Glutamatergic neuron (in vitro differentiated cells): ENCODE measurements around the gene RALGAPA2. TPM values are rescaled to one million over a fixed set of nuclear protein-coding genes. Genes with fewer than 3 reads are reported as not detected.
A peak's percentile ranks its signal among the peaks of the same experiment; 100 is the strongest.

Experiments
- DNase-seq: peaks from one replicate; pipeline ENCODE4 v3.0.0; 2022
- H3K27ac Mint-ChIP-seq: one replicate; pipeline ENCODE4 v1.8.0; 2020; ENCODE audit warnings: mild to moderate bottlenecking, mixed read lengths, inconsistent platforms; ENCODE audit not compliant: unreplicated experiment
- H3K27me3 Mint-ChIP-seq: one replicate; pipeline ENCODE4 v1.8.0; 2020; ENCODE audit warnings: mild to moderate bottlenecking, moderate library complexity, mixed read lengths, inconsistent platforms; ENCODE audit not compliant: unreplicated experiment
- H3K36me3 Mint-ChIP-seq: one replicate; pipeline ENCODE4 v1.8.0; 2020; ENCODE audit warnings: mild to moderate bottlenecking, mixed read lengths, inconsistent platforms; ENCODE audit not compliant: unreplicated experiment
- H3K4me1 Mint-ChIP-seq: one replicate; pipeline ENCODE4 v1.8.0; 2020; ENCODE audit warnings: mild to moderate bottlenecking, low read depth, mixed read lengths, inconsistent platforms; ENCODE audit not compliant: unreplicated experiment
- H3K4me3 Mint-ChIP-seq: one replicate; pipeline ENCODE4 v1.8.0; 2020; ENCODE audit warnings: mild to moderate bottlenecking, mixed read lengths, inconsistent platforms; ENCODE audit not compliant: unreplicated experiment
- H3K9me3 Mint-ChIP-seq: one replicate; pipeline ENCODE4 v1.8.0; 2020; ENCODE audit warnings: mild to moderate bottlenecking, moderate library complexity, mixed read lengths, inconsistent platforms; ENCODE audit not compliant: unreplicated experiment
- total RNA-seq: library from RNA; stranded (reverse); fragmentation: NEBNext Ultra II Directional; extraction: Animal tissue kit (Norgen Biotek cat#: 25700); gene quantifications from one replicate; pipeline ENCODE4 v1.2.1, GENCODE V29; 2021; ENCODE audit not compliant: unreplicated experiment
- TF ChIP-seq, protein P1 (sequence below): fragments of 200-600 bp; sonication (generic); IDR thresholded peaks from one replicate; pipeline ENCODE4 v1.5.0; 2021; ENCODE audit not compliant: partially characterized antibody, unreplicated experiment

The RALGAPA2 gene
- total RNA-seq, 1 donor from 2014 or later = 60.9 TPM

- Mint-ChIP-seq H3K27me3 (peaks cover 4% of the 10 kb centered on the region), H3K27ac (no peak overlapping the region)
Observed at GRCh38 chr20:20495729-20496503, 216.5 kb downstream of the RALGAPA2 start.

GRCh38 chr20:20493701-20494100 is 218.7 kb downstream of the RALGAPA2 start:
- peaks cover 65% of the 10 kb centered on the region for H3K4me1 Mint-ChIP-seq
- TF ChIP-seq, protein P1, sequence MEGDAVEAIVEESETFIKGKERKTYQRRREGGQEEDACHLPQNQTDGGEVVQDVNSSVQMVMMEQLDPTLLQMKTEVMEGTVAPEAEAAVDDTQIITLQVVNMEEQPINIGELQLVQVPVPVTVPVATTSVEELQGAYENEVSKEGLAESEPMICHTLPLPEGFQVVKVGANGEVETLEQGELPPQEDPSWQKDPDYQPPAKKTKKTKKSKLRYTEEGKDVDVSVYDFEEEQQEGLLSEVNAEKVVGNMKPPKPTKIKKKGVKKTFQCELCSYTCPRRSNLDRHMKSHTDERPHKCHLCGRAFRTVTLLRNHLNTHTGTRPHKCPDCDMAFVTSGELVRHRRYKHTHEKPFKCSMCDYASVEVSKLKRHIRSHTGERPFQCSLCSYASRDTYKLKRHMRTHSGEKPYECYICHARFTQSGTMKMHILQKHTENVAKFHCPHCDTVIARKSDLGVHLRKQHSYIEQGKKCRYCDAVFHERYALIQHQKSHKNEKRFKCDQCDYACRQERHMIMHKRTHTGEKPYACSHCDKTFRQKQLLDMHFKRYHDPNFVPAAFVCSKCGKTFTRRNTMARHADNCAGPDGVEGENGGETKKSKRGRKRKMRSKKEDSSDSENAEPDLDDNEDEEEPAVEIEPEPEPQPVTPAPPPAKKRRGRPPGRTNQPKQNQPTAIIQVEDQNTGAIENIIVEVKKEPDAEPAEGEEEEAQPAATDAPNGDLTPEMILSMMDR = no peak
- H3K36me3 Mint-ChIP-seq = no peaks in the 10 kb centered on the region
- H3K27ac Mint-ChIP-seq = no peak overlapping the region
- peaks cover 11% of the 10 kb centered on the region for H3K9me3 Mint-ChIP-seq
- no peak overlapping the region for H3K4me3 Mint-ChIP-seq
- H3K27me3 Mint-ChIP-seq = peaks cover 7% of the 10 kb centered on the region
- DNase-seq = no peak

More at GRCh38 chr20:20495729-20496503, 216.5 kb downstream of the RALGAPA2 start:
- Mint-ChIP-seq H3K4me1 (peaks cover 56% of the 10 kb centered on the region), H3K36me3 (no peaks in the 10 kb centered on the region), H3K9me3 (peaks cover 6% of the 10 kb centered on the region), H3K4me3 (no peak overlapping the region)
- no peak for DNase-seq
- TF ChIP-seq, protein P1 = no peak

GRCh38 chr20:20492521-20493332 is 219.7 kb downstream of the RALGAPA2 start:
- peaks cover 63% of the 10 kb centered on the region for H3K4me1 Mint-ChIP-seq
- peak overlapping the region; percentile 95 for H3K27ac Mint-ChIP-seq
- peaks cover 7% of the 10 kb centered on the region for H3K9me3 Mint-ChIP-seq
- peak overlapping the region; percentile 70 for H3K4me3 Mint-ChIP-seq
- peaks cover 4% of the 10 kb centered on the region for H3K27me3 Mint-ChIP-seq
- H3K36me3 Mint-ChIP-seq = no peaks in the 10 kb centered on the region
- TF ChIP-seq, protein P1 = no peak
- peak; percentile 50 for DNase-seq

DNA sequence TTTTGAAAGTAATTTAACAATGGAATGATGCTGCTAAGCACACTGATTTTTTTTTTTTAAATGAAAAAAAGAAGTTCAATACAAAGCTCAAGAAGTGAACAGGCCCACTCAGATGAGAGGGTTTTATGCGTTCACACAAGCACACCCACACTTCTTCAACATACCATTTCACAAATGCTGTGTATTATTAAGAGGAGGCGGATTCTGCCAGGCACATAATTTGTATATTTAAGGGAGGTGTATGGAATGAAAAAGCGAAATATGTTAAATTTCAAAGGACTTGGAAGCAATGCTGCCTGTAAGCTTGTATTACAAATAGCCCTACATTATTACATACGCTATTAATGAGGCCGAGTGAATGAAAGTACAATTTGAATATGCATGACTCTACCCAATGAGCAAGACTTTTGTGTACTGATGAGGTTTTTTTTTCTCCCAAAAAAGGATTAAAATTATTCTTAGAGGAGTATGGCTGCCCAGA is 220.6 kb downstream of the RALGAPA2 start:
- peaks cover 7% of the 10 kb centered on the region for H3K9me3 Mint-ChIP-seq
- no peak overlapping the region for H3K4me3 Mint-ChIP-seq

More for the DNA sequence above, 220.6 kb downstream of the RALGAPA2 start:
- H3K27ac Mint-ChIP-seq = peak overlapping the region; percentile 95
- peaks cover 4% of the 10 kb centered on the region for H3K27me3 Mint-ChIP-seq
- TF ChIP-seq, protein P1 = no peak
- H3K4me1 Mint-ChIP-seq = peaks cover 58% of the 10 kb centered on the region
- DNase-seq = no peak
- H3K36me3 Mint-ChIP-seq = peaks cover 2% of the 10 kb centered on the region
